Left ventricle myocardium superior (tissue), 1 donor: ENCODE data around the gene RPL19. TPM values are rescaled to one million over a fixed set of nuclear protein-coding genes. Genes with fewer than 3 reads are reported as not detected.
"Not testable (repeated sequence)": the region's sequence is repeated elsewhere in the genome, so short reads cannot be mapped to it uniquely, and the experiment has no call there.

ENCODE experiments used
- ATAC-seq: fragments of 200-7000 bp; cut with Tn5 transposase; one replicate; pipeline ENCODE4 v1.9.1; 2020; ENCODE audit warnings: mild to moderate bottlenecking, moderate library complexity
- DNase-seq: peaks from one replicate; pipeline ENCODE4 v3.0.0-alpha.2; 2020
- intact Hi-C: fragments of 100-400 bp; cut with micrococcal nuclease; formaldehyde crosslinking; loops from one replicate; pipeline ENCODE4 v1.11.0; 2022
- total RNA-seq: library from RNA; stranded (reverse); fragmentation: NEBNext Ultra II Directional; extraction: Animal tissue kit (Norgen Biotek cat#: 25700); gene quantifications from one replicate; pipeline ENCODE4 v1.2.1, GENCODE V29; 2021
- donor health status: DM: no; HTN: yes; CAD: no; lungs with severe emphysema.

RPL19 gene
- total RNA-seq, 1 donor from 2014 or later, result 992 TPM

GRCh38 chr17:39236450-39236927, 36.4 kb downstream of the RPL19 start:
- intact Hi-C loops, result no loop called here
- no peak for ATAC-seq
- no peak for DNase-seq

GRCh38 chr17:39236981-39237441, 36.9 kb downstream of the RPL19 start:
- intact Hi-C loops, result no loop called here
- DNase-seq (no peak), ATAC-seq (no peak)

GRCh38 chr17:39237586-39237985, 37.5 kb downstream of the RPL19 start:
- DNase-seq (no peak), ATAC-seq (no peak)
- intact Hi-C loops, result no loop called here

GRCh38 chr17:39238311-39238972, 38.4 kb downstream of the RPL19 start:
- ATAC-seq, result peak; percentile 77
- DNase-seq, result peak; percentile 76

GRCh38 chr17:39239640-39240314, 39.7 kb downstream of the RPL19 start:
- intact Hi-C loops, result no loop called here
- ATAC-seq (peak; percentile 32), DNase-seq (peak; percentile 47)

More at GRCh38 chr17:39238311-39238972, 38.4 kb downstream of the RPL19 start:
- intact Hi-C loops, result no loop called here

- intact Hi-C loops, result no loop called here
- no peak for ATAC-seq
- no peak for DNase-seq
Observed at GRCh38 chr17:39240631-39241030, 40.5 kb downstream of the RPL19 start.

GRCh38 chr17:39243155-39243554, 43.1 kb downstream of the RPL19 start:
- no peak for ATAC-seq
- intact Hi-C loops, result no loop called here
- no peak for DNase-seq

- ATAC-seq (peak; percentile 25), DNase-seq (no peak)
- intact Hi-C loops, result no loop called here
Observed at GRCh38 chr17:39244016-39244599, 44.0 kb downstream of the RPL19 start.

- peak; percentile 90 for ATAC-seq
- intact Hi-C loops, result no loop called here
- DNase-seq, result peak; percentile 85
Observed at GRCh38 chr17:39244600-39245570, 44.8 kb downstream of the RPL19 start.

GRCh38 chr17:39246274-39246673, 46.2 kb downstream of the RPL19 start:
- DNase-seq (no peak), ATAC-seq (no peak)
- intact Hi-C loops, result no loop called here

GRCh38 chr17:39250076-39250475, 50.0 kb downstream of the RPL19 start:
- DNase-seq, ATAC-seq, intact Hi-C loops: not testable (repeated sequence)

GRCh38 chr17:39251997-39252396, 51.9 kb downstream of the RPL19 start:
- intact Hi-C loops, result no loop called here
- DNase-seq (no peak), ATAC-seq (no peak)

- intact Hi-C loops, result no loop called here
- no peak for DNase-seq
- no peak for ATAC-seq
Observed at GRCh38 chr17:39252788-39253460, 52.8 kb downstream of the RPL19 start.

Other genes with a start within 250 kb of the RPL19 start
- not detected for gene FBXO47, start 232.9 kb upstream of the RPL19 start, total RNA-seq
- 15.8 TPM for gene PLXDC1, start 48.6 kb upstream of the RPL19 start, total RNA-seq
- gene ARL5C, start 34.1 kb upstream of the RPL19 start, total RNA-seq, result not detected
- 5.7 TPM for gene CACNB1, start 2.6 kb upstream of the RPL19 start, total RNA-seq
- 0.62 TPM for gene STAC2, start 25.7 kb downstream of the RPL19 start, total RNA-seq
- 13.4 TPM for gene FBXL20, start 201.3 kb downstream of the RPL19 start, total RNA-seq